ENCODE data around the gene ALKBH2. TPM values are rescaled to one million over a fixed set of nuclear protein-coding genes. Genes with fewer than 3 reads are reported as not detected.
"Not testable (repeated sequence)": the region's sequence is repeated elsewhere in the genome, so short reads cannot be mapped to it uniquely, and the experiment has no call there.

The ALKBH2 gene
- total and polyA plus RNA-seq, 2 donors from 2014 or later: 14.7 to 18.8 TPM

DNA sequence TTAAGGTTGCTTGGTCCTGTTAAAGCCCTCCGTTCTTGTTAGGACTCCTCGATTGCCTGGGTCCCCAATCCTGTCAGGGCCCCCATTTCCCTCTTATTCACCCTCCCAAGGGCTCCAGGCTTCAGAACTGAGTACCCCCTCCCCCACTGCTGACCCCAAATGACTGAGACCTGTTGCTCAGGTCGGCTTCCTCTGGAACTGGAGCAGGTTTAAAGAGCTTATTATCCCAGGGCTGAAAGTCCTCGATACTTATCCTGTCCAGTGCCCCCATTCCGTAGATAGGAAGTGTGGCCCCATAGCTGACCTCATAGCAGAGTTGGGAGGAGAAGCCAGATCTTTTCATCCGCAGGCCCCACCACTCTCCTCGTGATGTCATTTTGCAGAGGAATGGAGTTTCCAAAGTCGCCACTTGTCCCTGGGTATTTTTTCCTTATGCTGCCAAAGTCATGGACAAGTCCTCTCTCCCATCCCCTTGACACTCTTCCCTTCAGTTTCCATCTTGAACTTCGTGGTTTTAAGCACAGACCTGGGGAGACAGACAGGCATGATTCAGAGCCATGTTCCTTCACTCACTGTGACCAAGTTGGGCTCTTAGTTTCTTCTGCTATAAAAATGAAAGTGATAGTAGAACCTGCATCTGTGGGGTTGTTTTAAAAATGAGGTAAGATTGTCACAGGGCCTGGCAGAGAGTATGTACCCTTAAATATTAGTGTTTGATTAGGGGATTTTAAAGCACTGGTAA lies 39.7 kb downstream of the ALKBH2 start:
- Histone ChIP-seq H3K36me3 (ENCODE audit: control insufficient read depth in 2 of 3, insufficient read depth in 3 of 3, low read length in 3 of 3) (peaks cover 0 to 7% (median 5%) of the 10 kb centered on the region in 3 donors), H3K9ac (ENCODE audit: low read length in 3 of 3) (peak overlapping the region; percentile 6 to 96 (median 18)), H3K4me3 (ENCODE audit: low read length in 3 of 3) (peak overlapping the region; percentile 32 to 95 (median 90)), H3K9me3 (ENCODE audit: control insufficient read depth in 2 of 3, insufficient read depth in 1 of 3, low read length in 3 of 3) (no peaks in the 10 kb centered on the region), H3K27ac (ENCODE audit: low read depth in 2 of 2, low read length in 2 of 2) (peak overlapping the region; percentile 33 to 84), H3K4me1 (ENCODE audit: control insufficient read depth in 2 of 3, insufficient read depth in 2 of 3, low read depth in 1 of 3, low read length in 3 of 3) (peaks cover 0 to 3% (median 0%) of the 10 kb centered on the region in 3 donors), H3K27me3 (ENCODE audit: control insufficient read depth, insufficient read depth, low read length) (no peaks in the 10 kb centered on the region)
- DNase-seq (peak in 1 of 5 donors; percentile 49), FAIRE-seq (no peak)
- intact Hi-C loops (cut with DNase I): no loop called here
- TF ChIP-seq CTCF (IDR thresholded peaks at IDR 0.05; ENCODE audit: borderline replicate concordance, extremely low read depth, insufficient read depth): no peak

- Histone ChIP-seq H3K9ac (ENCODE audit: low read length in 3 of 3) (peak within 1 kb of the TSS; percentile 69 to 96 (median 83)), H3K27me3 (ENCODE audit: control insufficient read depth, insufficient read depth, low read length) (no peaks in the 10 kb centered on the region), H3K36me3 (ENCODE audit: control insufficient read depth in 2 of 3, insufficient read depth in 3 of 3, low read length in 3 of 3) (peaks cover 0 to 2% (median 0%) of the 10 kb centered on the region in 3 donors), H3K4me3 (ENCODE audit: low read length in 3 of 3) (peak within 1 kb of the TSS; percentile 82 to 95 (median 90)), H3K9me3 (ENCODE audit: control insufficient read depth in 2 of 3, insufficient read depth in 1 of 3, low read length in 3 of 3) (no peaks in the 10 kb centered on the region), H3K27ac (ENCODE audit: low read depth in 2 of 2, low read length in 2 of 2) (peak within 1 kb of the TSS; percentile 73 to 84), H3K4me1 (ENCODE audit: control insufficient read depth in 2 of 3, insufficient read depth in 2 of 3, low read depth in 1 of 3, low read length in 3 of 3) (peaks cover 0 to 3% (median 0%) of the 10 kb centered on the region in 3 donors)
- intact Hi-C loops (cut with DNase I): no loop called here
- no peak for TF ChIP-seq CTCF (IDR thresholded peaks at IDR 0.05; ENCODE audit: borderline replicate concordance, extremely low read depth, insufficient read depth)
- no peak for FAIRE-seq
- DNase-seq: peak; percentile 90 to 95 (median 93)
Observed at GRCh38 chr12:109052414-109053323, 40.6 kb downstream of the ALKBH2 start, which contains the start of gene USP30. Gene USP30 (plus strand): TSS chr12:109052576. CDS start chr12:109052679, 103 bp downstream.

- Histone ChIP-seq H3K36me3 (ENCODE audit: control insufficient read depth in 2 of 3, insufficient read depth in 3 of 3, low read length in 3 of 3) (no peaks in the 10 kb centered on the region), H3K9me3 (ENCODE audit: control insufficient read depth in 2 of 3, insufficient read depth in 1 of 3, low read length in 3 of 3) (no peaks in the 10 kb centered on the region), H3K27ac (ENCODE audit: low read depth in 2 of 2, low read length in 2 of 2) (peak overlapping the region in 1 of 2 donors; percentile 84), H3K4me3 (ENCODE audit: low read length in 3 of 3) (peak overlapping the region; percentile 78 to 95 (median 82)), H3K27me3 (ENCODE audit: control insufficient read depth, insufficient read depth, low read length) (no peaks in the 10 kb centered on the region), H3K9ac (ENCODE audit: low read length in 3 of 3) (peak overlapping the region; percentile 2 to 83 (median 69)), H3K4me1 (ENCODE audit: control insufficient read depth in 2 of 3, insufficient read depth in 2 of 3, low read depth in 1 of 3, low read length in 3 of 3) (peaks cover 0 to 3% (median 0%) of the 10 kb centered on the region in 3 donors)
- intact Hi-C loops (cut with DNase I): no loop called here
- no peak for TF ChIP-seq CTCF (IDR thresholded peaks at IDR 0.05; ENCODE audit: borderline replicate concordance, extremely low read depth, insufficient read depth)
- FAIRE-seq (no peak), DNase-seq (no peak)
Observed at GRCh38 chr12:109052097-109052413, 41.2 kb downstream of the ALKBH2 start.

- H3K36me3 ChIP-seq (ENCODE audit: control insufficient read depth in 2 of 3, insufficient read depth in 3 of 3, low read length in 3 of 3); intact Hi-C loops (cut with DNase I); H3K27ac ChIP-seq (ENCODE audit: low read depth in 2 of 2, low read length in 2 of 2); H3K9me3 ChIP-seq (ENCODE audit: control insufficient read depth in 2 of 3, insufficient read depth in 1 of 3, low read length in 3 of 3); FAIRE-seq; H3K4me3 ChIP-seq (ENCODE audit: low read length in 3 of 3); H3K9ac ChIP-seq (ENCODE audit: low read length in 3 of 3); H3K4me1 ChIP-seq (ENCODE audit: control insufficient read depth in 2 of 3, insufficient read depth in 2 of 3, low read depth in 1 of 3, low read length in 3 of 3); H3K27me3 ChIP-seq (ENCODE audit: control insufficient read depth, insufficient read depth, low read length); DNase-seq: not testable (repeated sequence)
Observed at GRCh38 chr12:109049794-109050193, 43.5 kb downstream of the ALKBH2 start.

- not testable (repeated sequence) for H3K27ac ChIP-seq (ENCODE audit: low read depth in 2 of 2, low read length in 2 of 2)
Observed at GRCh38 chr12:109048706-109049105, 44.6 kb downstream of the ALKBH2 start.

More at GRCh38 chr12:109048706-109049105, 44.6 kb downstream of the ALKBH2 start:
- H3K36me3 ChIP-seq (ENCODE audit: control insufficient read depth in 2 of 3, insufficient read depth in 3 of 3, low read length in 3 of 3); intact Hi-C loops (cut with DNase I); H3K9me3 ChIP-seq (ENCODE audit: control insufficient read depth in 2 of 3, insufficient read depth in 1 of 3, low read length in 3 of 3); H3K27me3 ChIP-seq (ENCODE audit: control insufficient read depth, insufficient read depth, low read length); DNase-seq; H3K9ac ChIP-seq (ENCODE audit: low read length in 3 of 3); H3K4me3 ChIP-seq (ENCODE audit: low read length in 3 of 3); H3K4me1 ChIP-seq (ENCODE audit: control insufficient read depth in 2 of 3, insufficient read depth in 2 of 3, low read depth in 1 of 3, low read length in 3 of 3); FAIRE-seq: not testable (repeated sequence)

Measured in kidney (tissue), 14 donors.